KBM-7 (cell line): ENCODE data around the gene AP2A2.
"Not testable (repeated sequence)": the region's sequence is repeated elsewhere in the genome, so short reads cannot be mapped to it uniquely, and the experiment has no call there.

Experiments used
- DNase-seq: peaks from one replicate; pipeline ENCODE4 v3.0.0-alpha.2; 2015
- in situ Hi-C: fragments of 300-500 bp; cut with MboI; formaldehyde crosslinking; loops from 2 replicates; pipeline ENCODE4 v1.14.3; 2020; ENCODE audit warnings: low sequenced_read_pairs, low pct_unique_long_range_greater_than_20kb, mixed read lengths

AP2A2 gene

GRCh38 chr11:942823-943222, 17.2 kb downstream of the AP2A2 start:
- DNase-seq, result no peak
- in situ Hi-C loops, result no loop called here

- DNase-seq, result no peak
- in situ Hi-C loops, result no loop called here
Observed at GRCh38 chr11:944711-945470, 19.2 kb downstream of the AP2A2 start.

- in situ Hi-C loops, result no loop called here
- DNase-seq, result peak; percentile 34
Observed at GRCh38 chr11:945986-946385, 20.3 kb downstream of the AP2A2 start.

- DNase-seq, result no peak
- in situ Hi-C loops, result no loop called here
Observed at GRCh38 chr11:947744-948143, 22.1 kb downstream of the AP2A2 start.

- DNase-seq, result no peak
- in situ Hi-C loops, result no loop called here
Observed at GRCh38 chr11:951507-951906, 25.8 kb downstream of the AP2A2 start.

GRCh38 chr11:952406-953385, 27.0 kb downstream of the AP2A2 start:
- no peak for DNase-seq
- in situ Hi-C loops, result no loop called here

- no peak for DNase-seq
- in situ Hi-C loops, result no loop called here
Observed at GRCh38 chr11:953512-953911, 27.8 kb downstream of the AP2A2 start.

- in situ Hi-C loops, result no loop called here
- DNase-seq, result peak; percentile 42
Observed at GRCh38 chr11:954392-955153, 28.9 kb downstream of the AP2A2 start.

- in situ Hi-C loops, result no loop called here
- DNase-seq, result no peak
Observed at GRCh38 chr11:955154-956063, 29.7 kb downstream of the AP2A2 start.

GRCh38 chr11:957212-957920, 31.7 kb downstream of the AP2A2 start:
- no peak for DNase-seq
- in situ Hi-C loops, result no loop called here

- DNase-seq, result no peak
- in situ Hi-C loops, result no loop called here
Observed at GRCh38 chr11:958101-958500, 32.4 kb downstream of the AP2A2 start.

GRCh38 chr11:959027-959426, 33.4 kb downstream of the AP2A2 start:
- no peak for DNase-seq
- in situ Hi-C loops, result no loop called here

GRCh38 chr11:959608-960007, 33.9 kb downstream of the AP2A2 start:
- in situ Hi-C loops, result no loop called here
- DNase-seq, result no peak

- DNase-seq, in situ Hi-C loops: not testable (repeated sequence)
Observed at GRCh38 chr11:961310-961920, 35.7 kb downstream of the AP2A2 start.

- in situ Hi-C loops, result no loop called here
- DNase-seq, result no peak
Observed at GRCh38 chr11:961921-962320, 36.3 kb downstream of the AP2A2 start.

GRCh38 chr11:962688-963087, 37.0 kb downstream of the AP2A2 start:
- no peak for DNase-seq
- in situ Hi-C loops, result no loop called here

GRCh38 chr11:963852-964251, 38.2 kb downstream of the AP2A2 start:
- in situ Hi-C loops, result no loop called here
- no peak for DNase-seq
